ENCODE data around the gene RENBP.

DNA sequence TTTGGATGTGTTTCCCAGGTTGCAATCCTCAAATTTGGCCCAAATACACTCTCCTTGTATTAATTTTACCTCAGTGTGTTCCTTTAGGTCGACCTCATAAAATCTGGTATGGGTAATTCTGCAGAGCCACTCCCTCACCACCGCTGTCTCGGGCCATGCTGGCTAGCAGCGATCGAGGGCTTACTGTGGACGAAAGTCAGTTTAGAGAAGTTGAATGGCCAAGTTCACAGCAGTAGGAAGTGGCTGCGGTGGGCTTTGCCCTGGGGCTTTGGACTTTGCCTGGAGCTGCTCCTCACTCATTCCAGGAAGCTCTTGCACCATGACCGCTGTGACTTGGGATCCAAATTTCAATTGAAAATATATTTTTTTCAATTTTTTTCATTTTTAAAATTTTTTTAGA, 47.7 kb upstream of the RENBP start:
- TF ChIP-seq, protein P1, sequence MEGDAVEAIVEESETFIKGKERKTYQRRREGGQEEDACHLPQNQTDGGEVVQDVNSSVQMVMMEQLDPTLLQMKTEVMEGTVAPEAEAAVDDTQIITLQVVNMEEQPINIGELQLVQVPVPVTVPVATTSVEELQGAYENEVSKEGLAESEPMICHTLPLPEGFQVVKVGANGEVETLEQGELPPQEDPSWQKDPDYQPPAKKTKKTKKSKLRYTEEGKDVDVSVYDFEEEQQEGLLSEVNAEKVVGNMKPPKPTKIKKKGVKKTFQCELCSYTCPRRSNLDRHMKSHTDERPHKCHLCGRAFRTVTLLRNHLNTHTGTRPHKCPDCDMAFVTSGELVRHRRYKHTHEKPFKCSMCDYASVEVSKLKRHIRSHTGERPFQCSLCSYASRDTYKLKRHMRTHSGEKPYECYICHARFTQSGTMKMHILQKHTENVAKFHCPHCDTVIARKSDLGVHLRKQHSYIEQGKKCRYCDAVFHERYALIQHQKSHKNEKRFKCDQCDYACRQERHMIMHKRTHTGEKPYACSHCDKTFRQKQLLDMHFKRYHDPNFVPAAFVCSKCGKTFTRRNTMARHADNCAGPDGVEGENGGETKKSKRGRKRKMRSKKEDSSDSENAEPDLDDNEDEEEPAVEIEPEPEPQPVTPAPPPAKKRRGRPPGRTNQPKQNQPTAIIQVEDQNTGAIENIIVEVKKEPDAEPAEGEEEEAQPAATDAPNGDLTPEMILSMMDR (IDR thresholded peaks at IDR 0.05): no peak
- TF ChIP-seq POLR2A (IDR thresholded peaks at IDR 0.05): no peak
